Glomerular visceral epithelial cell (primary cell): ENCODE data around the gene PLEKHN1.
A peak's percentile ranks its signal among the peaks of the same experiment; 100 is the strongest.
"Not testable (repeated sequence)": the region's sequence is repeated elsewhere in the genome, so short reads cannot be mapped to it uniquely, and the experiment has no call there.

Source experiments
- DNase-seq: peaks from one replicate; pipeline ENCODE4 v3.0.0-alpha.2; 2016; ENCODE audit errors: extremely low spot score

PLEKHN1 gene

GRCh38 chr1:995665-996633, 29.7 kb downstream of the PLEKHN1 start:
- DNase-seq: no peak

GRCh38 chr1:996851-997712, 30.8 kb downstream of the PLEKHN1 start:
- no peak for DNase-seq

GRCh38 chr1:997713-997992, 31.4 kb downstream of the PLEKHN1 start:
- DNase-seq: no peak

GRCh38 chr1:997993-998744, 31.9 kb downstream of the PLEKHN1 start:
- DNase-seq: no peak

- no peak for DNase-seq
These were observed 32.4 kb downstream of the PLEKHN1 start for GRCh38 chr1:998745-998994.

GRCh38 chr1:998995-999724, 32.9 kb downstream of the PLEKHN1 start:
- DNase-seq: peak; percentile 45

GRCh38 chr1:999725-1000356, 33.6 kb downstream of the PLEKHN1 start, which contains the start of gene HES4:
HES4 (minus strand) TSS chr1:1000097; CDS start chr1:999973, 124 bp downstream.
- DNase-seq: peak; percentile 95

- DNase-seq: peak; percentile 87
These were observed 34.2 kb downstream of the PLEKHN1 start for GRCh38 chr1:1000357-1001056.

GRCh38 chr1:1001057-1001783, 34.9 kb downstream of the PLEKHN1 start:
- no peak for DNase-seq

- DNase-seq: no peak
These were observed 37.5 kb downstream of the PLEKHN1 start for GRCh38 chr1:1003618-1004419.

- no peak for DNase-seq
These were observed 38.1 kb downstream of the PLEKHN1 start for GRCh38 chr1:1004420-1004779.

GRCh38 chr1:1004780-1005697, 38.8 kb downstream of the PLEKHN1 start:
- DNase-seq: peak; percentile 88

GRCh38 chr1:1005774-1006304, 39.6 kb downstream of the PLEKHN1 start:
- DNase-seq: no peak

- DNase-seq: no peak
These were observed 40.2 kb downstream of the PLEKHN1 start for GRCh38 chr1:1006305-1007159.

- DNase-seq: not testable (repeated sequence)
These were observed 43.8 kb downstream of the PLEKHN1 start for GRCh38 chr1:1010131-1010530.

- DNase-seq: no peak
These were observed 45.2 kb downstream of the PLEKHN1 start for GRCh38 chr1:1011396-1011949.
